Endothelial cell of umbilical vein (primary cell): Measurements from ENCODE around the gene MPEG1.

Experiments used
- CTCF ChIP-seq, 2 donors: IDR thresholded peaks; 1 replicate in 1 of 2; 2 replicates in 1 of 2; pipeline ENCODE4 v1.5.1; 2011; ENCODE audit warnings: low read length in 2 of 2, mild to moderate bottlenecking in 2 of 2, moderate library complexity in 2 of 2, control low read depth in 1 of 2, inconsistent platforms in 1 of 2, low read depth in 1 of 2; ENCODE audit not compliant: insufficient read depth in 1 of 2; ENCODE audit errors: extremely low read depth in 1 of 2
- EZH2 ChIP-seq: IDR thresholded peaks from 2 replicates; pipeline ENCODE4 v1.6.1; 2012; ENCODE audit warnings: borderline replicate concordance, low read depth, mild to moderate bottlenecking, moderate library complexity, low read length, inconsistent platforms; ENCODE audit not compliant: severe bottlenecking
- FOS ChIP-seq: IDR thresholded peaks from 2 replicates; pipeline ENCODE4 v1.6.1; 2011; ENCODE audit warnings: mild to moderate bottlenecking, low read length, moderate library complexity, borderline replicate concordance; ENCODE audit not compliant: insufficient read depth
- GATA2 ChIP-seq: IDR thresholded peaks from 2 replicates; pipeline ENCODE4 v1.7.0; 2011; ENCODE audit warnings: low read depth, mild to moderate bottlenecking, moderate library complexity, mixed read lengths, low read length; ENCODE audit not compliant: insufficient read length, insufficient read depth
- JUN ChIP-seq: IDR thresholded peaks from 2 replicates; pipeline ENCODE4 v1.6.1; 2011; ENCODE audit warnings: borderline replicate concordance, low read depth; ENCODE audit not compliant: insufficient read length, insufficient read depth
- MAX ChIP-seq: IDR thresholded peaks from 2 replicates; pipeline ENCODE4 v1.6.1; 2011; ENCODE audit not compliant: insufficient read depth, insufficient read length
- MYC ChIP-seq: IDR thresholded peaks from one replicate; pipeline ENCODE4 v1.6.1; 2011; ENCODE audit warnings: mild to moderate bottlenecking, low read depth, low read length
- POLR2A ChIP-seq: IDR thresholded peaks from 2 replicates; pipeline ENCODE4 v1.6.1; 2012; ENCODE audit warnings: low read depth, mild to moderate bottlenecking, control low read depth, low read length
- POLR2AphosphoS5 ChIP-seq: IDR thresholded peaks from 2 replicates; pipeline ENCODE4 v1.6.1; 2012; ENCODE audit warnings: low read depth, mild to moderate bottlenecking, control low read depth, low read length, moderate library complexity; ENCODE audit not compliant: insufficient read depth

- TF ChIP-seq CTCF (IDR thresholded peaks at IDR 0.05; ENCODE audit: extremely low read depth in 1 of 2, insufficient read depth in 1 of 2, low read depth in 1 of 2, low read length in 2 of 2), result no peak
- no peak for TF ChIP-seq MAX
- TF ChIP-seq POLR2A, result no peak
- TF ChIP-seq FOS, result no peak
- TF ChIP-seq JUN, result no peak
- TF ChIP-seq MYC, result no peak
- TF ChIP-seq POLR2AphosphoS5, result no peak
- TF ChIP-seq EZH2, result no peak
- no peak for TF ChIP-seq GATA2
These were observed 49.6 kb upstream of the MPEG1 start for GRCh38 chr11:59262177-59262818.
